HG03575 (cell line): ENCODE results near the gene MRPL51.

Source experiments
- ATAC-seq: cut with Tn5 transposase; IDR thresholded peaks from one replicate; pipeline ENCODE4 v1.9.1; 2021; ENCODE audit not compliant: unreplicated experiment, insufficient number of reproducible peaks, low FRiP score; ENCODE audit errors: extremely low read depth

MRPL51 gene

DNA sequence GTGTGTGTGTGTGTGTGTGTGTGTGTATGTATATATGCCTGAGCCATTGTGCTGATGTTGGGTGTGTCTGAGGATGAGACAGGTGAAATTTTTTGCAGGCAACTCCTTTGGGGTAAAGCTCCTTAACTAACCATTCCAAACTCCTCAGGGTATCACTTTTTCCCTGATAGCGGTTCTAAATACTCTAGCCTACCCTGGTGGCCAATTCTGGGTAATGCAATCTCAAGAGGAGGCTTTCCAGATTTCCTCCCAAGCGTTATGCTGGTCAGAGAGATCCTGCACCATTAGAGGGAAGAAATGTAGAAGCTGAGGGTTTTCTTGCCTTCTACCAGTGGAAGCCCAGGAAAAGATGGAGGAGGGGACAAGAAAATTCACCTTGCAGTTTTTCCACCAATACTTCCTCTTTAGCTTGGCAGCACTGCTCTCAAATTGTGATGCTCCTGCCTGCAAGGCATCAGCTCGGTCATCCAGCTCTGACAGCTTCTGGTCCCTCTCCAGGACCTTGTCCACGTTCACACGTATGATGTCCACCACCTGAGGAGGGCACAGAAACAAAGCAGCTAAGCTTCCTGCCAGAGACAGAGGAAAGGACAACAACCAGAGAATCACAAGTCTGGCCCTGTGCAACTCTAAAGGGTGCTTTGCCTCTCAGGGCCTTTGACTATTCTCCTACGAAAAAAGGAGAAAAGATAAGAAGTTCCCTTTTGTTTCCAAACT lies 27.4 kb downstream of the MRPL51 start:
- ATAC-seq: no peak

DNA sequence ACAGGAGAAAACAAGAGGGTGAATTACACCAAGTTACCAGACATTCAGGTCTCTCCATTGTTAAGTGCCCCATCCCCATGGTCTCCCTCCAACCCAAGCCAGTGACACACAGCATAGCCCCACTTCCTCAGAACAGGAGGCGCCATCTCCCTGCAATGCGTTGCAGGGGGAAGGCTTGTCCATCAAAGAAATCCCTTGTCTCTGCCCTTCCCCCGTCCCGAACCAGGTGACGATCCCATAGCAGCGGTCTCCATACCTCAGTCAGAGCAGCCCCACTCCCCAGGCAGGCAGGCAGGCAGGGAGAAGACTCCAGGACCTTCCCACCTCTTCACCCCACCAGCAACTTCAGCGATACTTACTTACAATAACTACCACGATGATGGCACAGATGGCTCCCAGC lies 28.5 kb downstream of the MRPL51 start:
- ATAC-seq: no peak

- ATAC-seq: no peak
Measured at GRCh38 chr12:6463858-6464257, 29.2 kb downstream of the MRPL51 start.

GRCh38 chr12:6463216-6463615 lies 29.8 kb downstream of the MRPL51 start:
- no peak for ATAC-seq

GRCh38 chr12:6462234-6462995 lies 30.6 kb downstream of the MRPL51 start:
- no peak for ATAC-seq

- no peak for ATAC-seq
Measured at GRCh38 chr12:6461401-6462233, 31.4 kb downstream of the MRPL51 start.

- no peak for ATAC-seq
Measured at GRCh38 chr12:6460751-6461371, 32.2 kb downstream of the MRPL51 start.

GRCh38 chr12:6459004-6459337 lies 34.1 kb downstream of the MRPL51 start:
- ATAC-seq: no peak

DNA sequence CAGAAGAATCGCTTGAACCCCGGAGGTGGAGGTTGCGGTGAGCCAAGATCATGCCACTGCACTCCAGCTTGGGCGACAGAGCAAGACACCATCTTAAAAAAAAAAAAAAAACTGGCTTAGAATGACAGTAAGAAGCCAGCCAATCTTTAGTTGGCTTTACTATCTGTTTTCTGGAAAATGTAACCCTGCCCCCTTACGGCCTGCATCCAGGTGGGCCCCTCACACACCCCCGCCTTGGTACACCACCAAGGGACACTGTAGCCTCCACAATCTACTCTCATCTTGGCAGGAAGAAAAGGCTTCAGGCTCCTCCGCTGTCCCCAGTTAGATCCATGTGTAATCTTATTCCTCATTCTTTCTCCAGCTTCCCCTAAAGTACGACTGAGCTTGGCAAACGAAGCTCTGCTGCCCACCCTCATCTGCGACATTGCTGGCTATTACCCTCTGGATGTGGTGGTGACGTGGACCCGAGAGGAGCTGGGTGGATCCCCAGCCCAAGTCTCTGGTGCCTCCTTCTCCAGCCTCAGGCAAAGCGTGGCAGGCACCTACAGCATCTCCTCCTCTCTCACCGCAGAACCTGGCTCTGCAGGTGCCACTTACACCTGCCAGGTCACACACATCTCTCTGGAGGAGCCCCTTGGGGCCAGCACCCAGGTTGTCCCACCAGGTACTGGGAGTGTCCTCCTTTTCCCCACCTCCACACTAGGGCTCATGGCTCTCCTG lies 34.6 kb downstream of the MRPL51 start:
- ATAC-seq: no peak

- ATAC-seq: no peak
Measured at GRCh38 chr12:6457220-6457945, 35.7 kb downstream of the MRPL51 start.

GRCh38 chr12:6452944-6453630 lies 40.0 kb downstream of the MRPL51 start:
- no peak for ATAC-seq

DNA sequence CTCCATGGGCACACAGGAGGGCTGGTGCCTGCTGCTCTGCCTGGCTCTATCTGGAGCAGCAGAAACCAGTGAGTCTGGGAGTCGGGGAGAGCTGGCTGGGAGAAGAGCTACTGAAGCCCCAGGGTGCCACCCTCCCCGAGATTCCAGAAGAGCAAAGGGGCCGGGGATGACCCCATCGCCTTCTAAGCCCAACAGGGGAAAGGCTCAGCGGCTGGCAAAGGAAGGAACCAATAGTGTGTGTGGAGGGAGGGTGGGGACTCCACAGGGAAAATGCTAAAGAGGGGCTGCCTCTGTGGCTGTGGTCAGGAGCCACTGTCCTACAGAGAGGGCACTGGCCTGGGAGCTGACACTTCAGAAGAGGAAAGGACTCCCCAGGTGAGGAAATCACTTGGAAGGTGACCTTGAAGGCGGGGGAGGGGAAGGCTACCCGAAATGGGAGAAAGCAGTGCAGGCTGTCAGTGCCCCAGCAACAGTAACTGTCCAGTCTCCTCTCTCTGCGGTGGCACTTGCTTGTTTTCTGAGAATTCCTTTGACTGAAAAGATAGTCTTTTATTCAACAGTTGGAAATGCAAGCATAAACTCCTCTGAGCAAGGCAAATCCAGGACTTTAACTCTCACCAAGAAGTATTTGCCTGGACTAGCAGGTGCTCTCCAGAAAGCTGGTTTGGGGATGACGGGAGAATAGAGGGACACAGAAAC lies 40.7 kb downstream of the MRPL51 start:
- ATAC-seq: no peak

DNA sequence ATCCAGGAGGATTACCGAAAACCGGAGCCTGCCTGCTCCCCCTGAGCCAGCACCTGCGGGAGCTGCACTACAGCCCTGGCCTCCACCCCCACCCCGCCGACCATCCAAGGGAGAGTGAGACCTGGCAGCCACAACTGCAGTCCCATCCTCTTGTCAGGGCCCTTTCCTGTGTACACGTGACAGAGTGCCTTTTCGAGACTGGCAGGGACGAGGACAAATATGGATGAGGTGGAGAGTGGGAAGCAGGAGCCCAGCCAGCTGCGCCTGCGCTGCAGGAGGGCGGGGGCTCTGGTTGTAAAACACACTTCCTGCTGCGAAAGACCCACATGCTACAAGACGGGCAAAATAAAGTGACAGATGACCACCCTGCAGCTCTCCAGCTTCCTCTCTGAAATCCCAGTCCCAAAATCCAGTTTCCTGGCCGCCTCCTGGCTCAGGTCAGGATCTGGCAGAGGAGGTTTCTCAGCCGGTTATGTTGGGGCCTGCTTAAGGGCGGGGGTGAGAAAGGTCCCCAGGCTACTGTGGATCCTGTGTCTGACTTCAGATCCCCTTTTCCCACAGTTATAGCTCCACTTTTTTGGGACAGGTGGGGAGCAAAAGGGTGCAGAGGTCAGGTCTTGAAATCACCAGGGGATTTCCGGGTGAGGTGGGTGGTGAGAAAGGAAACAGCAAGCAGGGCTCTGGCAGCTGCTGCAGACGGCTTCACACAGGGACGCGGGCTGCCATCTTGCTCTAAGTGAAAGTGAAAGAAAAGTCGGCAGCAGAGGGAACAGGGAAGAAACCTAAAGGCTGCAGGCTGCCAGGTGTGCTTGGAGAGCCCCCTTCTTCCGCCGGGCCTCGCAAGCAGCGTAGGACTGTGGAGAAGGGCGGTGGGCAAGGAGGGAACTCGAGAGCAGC lies 41.5 kb downstream of the MRPL51 start, which contains the start of gene TAPBPL:
TAPBPL (plus strand) TSS at position 695 of the 897 bp plus-strand sequence. CDS start 207 bp downstream, outside the sequence.
- no peak for ATAC-seq

DNA sequence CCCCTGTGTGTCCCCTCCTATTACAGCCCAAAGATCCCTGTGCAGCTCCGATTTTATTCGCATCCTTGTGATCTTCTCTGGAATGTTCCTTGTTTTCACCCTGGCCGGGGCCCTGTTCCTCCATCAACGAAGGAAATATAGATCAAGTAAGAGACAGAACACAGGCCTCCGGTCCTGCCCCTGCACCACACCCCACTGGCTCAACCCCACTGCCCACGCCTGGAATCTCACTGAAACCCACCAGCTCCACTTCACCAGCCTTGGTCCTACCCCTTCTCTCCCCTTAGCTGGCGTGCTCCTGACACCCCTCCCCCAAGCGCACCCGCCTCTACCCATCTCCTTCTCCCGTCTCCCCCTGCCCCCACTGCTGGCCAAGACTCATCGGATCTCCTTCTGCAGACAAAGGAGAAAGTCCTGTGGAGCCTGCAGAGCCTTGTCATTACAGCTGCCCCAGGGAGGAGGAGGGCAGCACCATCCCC lies 42.2 kb downstream of the MRPL51 start:
- no peak for ATAC-seq

GRCh38 chr12:6450091-6450868 lies 42.8 kb downstream of the MRPL51 start:
- no peak for ATAC-seq
